HG03571 (cell line): Measurements from ENCODE around the gene LTA4H.

Experiments
- ATAC-seq: cut with Tn5 transposase; IDR thresholded peaks from one replicate; pipeline ENCODE4 v1.9.1; 2021; ENCODE audit not compliant: unreplicated experiment

LTA4H gene

DNA sequence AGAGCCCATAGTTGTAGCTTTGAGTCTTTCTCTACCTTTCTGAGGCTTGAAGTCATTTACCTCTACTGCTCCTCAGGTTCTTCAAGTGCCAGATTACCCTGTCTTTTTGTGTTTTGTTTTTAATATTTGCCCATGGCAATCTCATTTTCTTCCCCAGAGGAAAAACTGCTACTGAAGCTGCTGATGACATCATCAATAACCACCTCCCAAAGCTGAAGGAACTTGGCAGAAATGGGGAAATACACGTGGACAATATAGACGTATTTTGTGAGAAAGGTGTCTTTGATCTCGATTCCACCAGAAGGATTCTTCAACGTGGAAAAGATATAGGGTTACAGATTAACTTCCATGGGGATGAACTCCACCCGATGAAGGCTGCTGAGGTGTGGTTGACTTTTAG lies 75.1 kb downstream of the LTA4H start:
- ATAC-seq, result no peak

DNA sequence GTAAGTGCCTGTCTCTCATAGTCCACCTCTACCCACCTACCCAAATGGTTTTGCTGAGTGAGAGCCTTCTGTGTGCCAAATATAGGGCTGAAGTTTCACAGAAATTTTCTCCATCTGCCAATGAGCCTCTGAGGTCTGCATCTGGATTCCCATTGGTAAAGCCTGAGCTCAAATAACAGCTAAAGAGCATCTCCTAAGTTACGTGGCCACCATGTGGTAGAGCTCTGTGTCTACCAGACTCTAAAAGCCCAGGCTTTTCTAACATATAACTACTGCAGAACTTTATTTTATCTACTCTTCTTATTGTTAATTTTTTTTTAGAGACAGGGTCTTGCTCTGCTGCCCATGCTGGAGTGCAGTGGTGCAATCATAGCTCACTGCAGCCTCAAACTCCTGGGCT lies 76.3 kb downstream of the LTA4H start:
- no peak for ATAC-seq

DNA sequence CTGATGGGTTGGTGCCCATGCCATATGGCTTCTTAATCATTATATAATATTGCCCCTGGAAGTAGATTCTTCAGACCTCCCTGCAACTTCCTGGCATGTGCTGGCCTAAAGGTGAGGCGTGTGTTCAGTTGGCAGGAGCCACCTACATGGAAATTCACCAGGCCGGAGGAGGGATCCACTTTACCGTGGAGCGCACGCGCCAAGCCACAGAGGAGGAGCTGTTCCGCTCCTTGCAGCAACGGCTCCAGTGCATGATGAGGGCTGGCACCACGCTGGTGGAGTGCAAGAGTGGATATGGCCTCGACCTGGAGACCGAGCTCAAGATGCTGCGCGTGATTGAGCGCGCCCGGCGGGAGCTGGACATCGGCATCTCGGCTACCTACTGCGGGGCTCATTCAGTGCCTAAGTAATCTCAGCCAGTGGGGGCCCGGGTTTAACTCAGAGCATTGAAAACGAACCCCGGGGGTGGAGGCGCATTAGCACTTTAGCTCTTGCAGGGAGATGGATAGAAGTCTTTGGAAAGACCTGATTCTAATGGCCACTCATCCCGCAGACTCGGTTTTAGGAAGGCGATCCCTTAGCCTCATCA lies 78.7 kb downstream of the LTA4H start:
- no peak for ATAC-seq

DNA sequence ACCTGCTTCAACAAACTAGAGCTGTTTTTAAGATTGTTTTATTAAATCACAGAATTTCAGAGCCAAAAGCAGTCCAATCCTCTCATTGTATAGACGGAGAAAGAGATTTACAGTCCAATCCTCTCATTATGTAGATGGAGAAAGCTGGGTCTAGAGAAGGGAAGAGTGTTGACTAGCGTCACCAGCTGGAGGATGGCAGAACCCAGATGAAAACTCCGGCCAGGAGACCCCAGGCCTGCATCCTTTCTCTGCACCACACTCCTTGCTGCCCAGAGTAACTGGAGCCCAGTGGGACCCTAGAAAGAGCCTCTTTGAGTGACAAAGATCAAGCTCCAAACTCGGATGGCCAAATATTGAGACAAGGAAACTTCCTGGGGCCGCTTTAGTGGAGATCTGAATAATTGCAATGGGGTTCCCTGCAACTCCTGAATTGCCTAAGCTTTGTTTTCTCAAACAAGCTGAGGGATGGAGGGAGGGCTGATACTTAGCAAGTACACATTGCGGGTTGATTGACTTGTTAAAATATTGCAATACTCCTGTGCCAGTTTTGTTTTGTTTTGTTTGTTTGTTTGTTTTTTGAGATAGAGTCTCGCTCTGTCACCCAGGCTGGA lies 79.7 kb downstream of the LTA4H start:
- no peak for ATAC-seq

DNA sequence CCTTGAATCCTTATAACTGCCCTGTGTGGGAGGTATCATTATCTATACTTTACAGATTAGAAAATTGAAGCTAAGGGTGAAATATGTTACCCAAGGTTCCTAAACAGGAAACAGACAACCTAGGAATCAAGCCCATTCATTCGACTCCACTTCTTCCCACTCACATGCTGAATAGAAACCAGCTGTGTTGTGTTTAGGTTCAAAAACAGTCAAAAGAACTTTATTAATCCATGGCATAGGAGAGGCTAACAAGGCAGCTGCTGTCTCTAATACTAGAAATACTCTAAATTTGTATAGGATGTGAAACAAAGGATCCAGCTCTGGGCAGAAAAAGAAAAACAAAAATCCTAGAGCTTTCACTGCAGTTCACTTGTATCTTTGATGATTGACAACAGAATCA lies 82.4 kb downstream of the LTA4H start:
- ATAC-seq, result no peak

DNA sequence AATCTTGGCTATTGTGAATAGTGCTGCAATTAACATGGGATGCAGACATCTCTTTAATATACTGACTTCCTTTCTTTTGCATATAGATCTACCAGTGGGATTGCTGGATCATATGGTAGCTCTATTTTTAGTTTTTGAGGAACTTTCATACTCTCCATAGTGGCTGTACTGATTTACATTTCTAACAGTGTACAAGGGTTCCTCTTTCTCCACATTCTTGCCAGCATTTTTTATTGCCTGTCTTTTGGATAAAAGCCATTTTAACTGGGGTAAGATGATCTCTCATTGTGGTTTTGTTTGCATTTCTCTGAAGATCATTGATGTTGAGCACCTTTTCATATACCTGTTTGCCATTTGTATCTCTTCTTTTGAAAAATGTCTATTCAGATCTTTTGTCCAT lies 83.9 kb downstream of the LTA4H start:
- ATAC-seq, result no peak
